Measurements from ENCODE around the gene IGFBP1. TPM values are rescaled to one million over a fixed set of nuclear protein-coding genes. Genes with fewer than 3 reads are reported as not detected.

IGFBP1 gene
- total and polyA plus RNA-seq, 2 of the 13 experiments (the other 11 are each of a cell fraction or from before 2014, with no cell fraction given): 5.4 to 885 TPM

GRCh38 chr7:45890902-45891461 lies 2.7 kb downstream of the IGFBP1 start (continued):
- no peak; the same call in 1 of the 2 replicates for TF ChIP-seq KLF12 (CRISPR knock-in tag; IDR thresholded peaks at IDR 0.05; ENCODE audit: borderline replicate concordance)
- TF ChIP-seq POLR2AphosphoS5 (IDR thresholded peaks at IDR 0.05; ENCODE audit: low read depth, low read length): peak; percentile 1; the same call in 1 of the 2 replicates
- peak; percentile 3; the same call in 1 of the 2 replicates for TF ChIP-seq FOXA3 (CRISPR knock-in tag; IDR thresholded peaks at IDR 0.05)
- no peak for TF ChIP-seq MTF1 (CRISPR knock-in tag; IDR thresholded peaks at IDR 0.05)
- no peak for TF ChIP-seq ZNF17 (CRISPR knock-in tag; IDR thresholded peaks at IDR 0.05)
- TF ChIP-seq RBM39 (IDR thresholded peaks at IDR 0.05; ENCODE audit: low read depth, low read length, poor library complexity, severe bottlenecking): no peak
- no peak for TF ChIP-seq ZNF816 (CRISPR knock-in tag; IDR thresholded peaks at IDR 0.05; ENCODE audit: borderline replicate concordance)
- no peak for TF ChIP-seq KAT7 (CRISPR knock-in tag; IDR thresholded peaks at IDR 0.05; ENCODE audit: borderline replicate concordance)
- no peak for TF ChIP-seq THYN1 (CRISPR knock-in tag; IDR thresholded peaks at IDR 0.05; ENCODE audit: borderline replicate concordance, low read depth)
- TF ChIP-seq RAD21 (CRISPR knock-in tag; IDR thresholded peaks at IDR 0.05): 0 out of 2 replicates have a peak, but pooled peaks have one; percentile 10
- no peak for TF ChIP-seq SRY (CRISPR knock-in tag; IDR thresholded peaks at IDR 0.05)
- TF ChIP-seq ZBTB1 (CRISPR knock-in tag; IDR thresholded peaks at IDR 0.05; ENCODE audit: borderline replicate concordance): no peak
- TF ChIP-seq BATF2 (CRISPR knock-in tag; IDR thresholded peaks at IDR 0.05): peak; percentile 5; the same call in 1 of the 2 replicates
- TF ChIP-seq ZNF280D (CRISPR knock-in tag; IDR thresholded peaks at IDR 0.05): no peak; the same call in 1 of the 2 replicates
- no peak for TF ChIP-seq ELF3 (CRISPR knock-in tag; IDR thresholded peaks at IDR 0.05)
- TF ChIP-seq, protein P1, sequence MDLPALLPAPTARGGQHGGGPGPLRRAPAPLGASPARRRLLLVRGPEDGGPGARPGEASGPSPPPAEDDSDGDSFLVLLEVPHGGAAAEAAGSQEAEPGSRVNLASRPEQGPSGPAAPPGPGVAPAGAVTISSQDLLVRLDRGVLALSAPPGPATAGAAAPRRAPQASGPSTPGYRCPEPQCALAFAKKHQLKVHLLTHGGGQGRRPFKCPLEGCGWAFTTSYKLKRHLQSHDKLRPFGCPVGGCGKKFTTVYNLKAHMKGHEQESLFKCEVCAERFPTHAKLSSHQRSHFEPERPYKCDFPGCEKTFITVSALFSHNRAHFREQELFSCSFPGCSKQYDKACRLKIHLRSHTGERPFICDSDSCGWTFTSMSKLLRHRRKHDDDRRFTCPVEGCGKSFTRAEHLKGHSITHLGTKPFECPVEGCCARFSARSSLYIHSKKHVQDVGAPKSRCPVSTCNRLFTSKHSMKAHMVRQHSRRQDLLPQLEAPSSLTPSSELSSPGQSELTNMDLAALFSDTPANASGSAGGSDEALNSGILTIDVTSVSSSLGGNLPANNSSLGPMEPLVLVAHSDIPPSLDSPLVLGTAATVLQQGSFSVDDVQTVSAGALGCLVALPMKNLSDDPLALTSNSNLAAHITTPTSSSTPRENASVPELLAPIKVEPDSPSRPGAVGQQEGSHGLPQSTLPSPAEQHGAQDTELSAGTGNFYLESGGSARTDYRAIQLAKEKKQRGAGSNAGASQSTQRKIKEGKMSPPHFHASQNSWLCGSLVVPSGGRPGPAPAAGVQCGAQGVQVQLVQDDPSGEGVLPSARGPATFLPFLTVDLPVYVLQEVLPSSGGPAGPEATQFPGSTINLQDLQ (CRISPR knock-in tag; IDR thresholded peaks at IDR 0.05): no peak
- TF ChIP-seq, protein P2, sequence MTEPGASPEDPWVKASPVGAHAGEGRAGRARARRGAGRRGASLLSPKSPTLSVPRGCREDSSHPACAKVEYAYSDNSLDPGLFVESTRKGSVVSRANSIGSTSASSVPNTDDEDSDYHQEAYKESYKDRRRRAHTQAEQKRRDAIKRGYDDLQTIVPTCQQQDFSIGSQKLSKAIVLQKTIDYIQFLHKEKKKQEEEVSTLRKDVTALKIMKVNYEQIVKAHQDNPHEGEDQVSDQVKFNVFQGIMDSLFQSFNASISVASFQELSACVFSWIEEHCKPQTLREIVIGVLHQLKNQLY (CRISPR knock-in tag; IDR thresholded peaks at IDR 0.05): no peak
- TF ChIP-seq HOMEZ (CRISPR knock-in tag; IDR thresholded peaks at IDR 0.05; ENCODE audit: low read depth): no peak
- TF ChIP-seq ZNF512 (CRISPR knock-in tag; IDR thresholded peaks at IDR 0.05): no peak
- TF ChIP-seq ZFP62 (CRISPR knock-in tag; IDR thresholded peaks at IDR 0.05): no peak

Measured in HepG2 (cell line).